ENCODE results near the gene RPTN.

DNA sequence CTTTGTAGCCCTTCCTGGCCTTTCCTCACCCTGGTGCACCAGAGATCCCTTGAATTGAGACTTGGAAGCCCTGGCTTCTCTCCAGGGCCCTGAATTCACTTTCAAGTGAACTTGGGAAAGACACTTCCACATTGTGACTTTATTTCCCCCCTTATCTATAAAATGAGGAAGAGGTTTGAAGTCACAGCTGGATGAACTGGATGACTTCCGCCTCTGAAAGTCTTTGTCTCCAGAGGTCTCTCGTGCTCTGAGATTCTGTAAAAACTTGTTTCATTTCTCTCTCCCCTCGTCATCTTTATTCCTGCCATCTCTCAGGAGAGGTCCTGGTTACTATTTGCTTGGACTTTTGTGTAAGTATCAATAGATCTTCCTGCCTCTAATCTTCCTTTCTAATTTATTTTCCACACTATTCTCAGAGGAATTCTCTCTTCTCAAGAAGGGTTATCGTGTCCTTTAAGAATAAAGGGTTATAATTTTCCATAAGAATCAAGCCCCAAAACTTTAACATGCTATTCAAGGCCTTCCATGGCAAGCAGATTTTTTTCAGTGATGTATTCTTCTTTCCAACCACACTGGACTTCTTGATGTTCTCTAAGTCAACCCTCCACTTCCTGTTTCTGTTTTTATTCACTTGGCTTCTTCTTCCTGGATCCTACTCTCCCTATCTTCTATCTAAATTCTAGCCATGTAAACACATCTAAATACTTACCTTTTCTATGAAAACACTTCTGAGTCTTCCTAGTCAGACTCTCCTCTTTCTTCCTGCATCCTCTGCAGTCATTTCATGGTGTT is 6.5 kb upstream of the RPTN start:
- TF ChIP-seq POLR2AphosphoS5 (IDR thresholded peaks at IDR 0.05; ENCODE audit: low read depth, low read length): no peak
- TF ChIP-seq SIN3A (IDR thresholded peaks at IDR 0.05; ENCODE audit: low read depth): no peak
- TF ChIP-seq CBX3 (IDR thresholded peaks at IDR 0.05; ENCODE audit: low read depth): no peak
